Liver (tissue), 3 donors: Measurements from ENCODE around the gene FCHO2.

Experiments
- ATF3 ChIP-seq: IDR thresholded peaks from 2 replicates; pipeline ENCODE4 v1.6.1; 2016; ENCODE audit warnings: antibody characterized with exemption
- CTCF ChIP-seq: fragments of 150-350 bp; IDR thresholded peaks from 2 replicates; pipeline ENCODE4 v1.5.1; 2017; ENCODE audit warnings: improper control_type of control experiment, low read depth, low read length; ENCODE audit not compliant: missing input control
- FOXA1 ChIP-seq: IDR thresholded peaks from 2 replicates; pipeline ENCODE4 v1.6.1; 2016; ENCODE audit warnings: antibody characterized with exemption
- GABPA ChIP-seq, 2 donors: IDR thresholded peaks in 1 of 2; conservative IDR thresholded peaks in 1 of 2; 2 replicates each; pipeline ENCODE4 v1.6.1; 2016; ENCODE audit warnings: antibody characterized with exemption in 2 of 2, mild to moderate bottlenecking in 1 of 2, moderate library complexity in 1 of 2
- JUND ChIP-seq, 2 donors: IDR thresholded peaks; 2 replicates each; pipeline ENCODE4 v1.6.1; 2016; ENCODE audit warnings: antibody characterized with exemption in 2 of 2
- MAX ChIP-seq: IDR thresholded peaks from 2 replicates; pipeline ENCODE4 v1.6.1; 2016; ENCODE audit warnings: antibody characterized with exemption
- RAD21 ChIP-seq, 2 donors: IDR thresholded peaks; 2 replicates each; pipeline ENCODE4 v1.6.1; 2016; ENCODE audit warnings: antibody characterized with exemption in 2 of 2, mild to moderate bottlenecking in 2 of 2
- REST ChIP-seq: IDR thresholded peaks from 2 replicates; pipeline ENCODE4 v1.6.1; 2016; ENCODE audit warnings: antibody characterized with exemption, mild to moderate bottlenecking
- SP1 ChIP-seq: IDR thresholded peaks from 2 replicates; pipeline ENCODE4 v1.6.1; 2018; ENCODE audit warnings: antibody characterized with exemption, mild to moderate bottlenecking
- YY1 ChIP-seq: IDR thresholded peaks from 2 replicates; pipeline ENCODE4 v1.6.1; 2016; ENCODE audit warnings: antibody characterized with exemption, mild to moderate bottlenecking
- TF ChIP-seq, protein P1 (sequence below): IDR thresholded peaks from 2 replicates; pipeline ENCODE4 v1.6.1; 2016; ENCODE audit warnings: antibody characterized with exemption
- donor health status: healthy.
- donor health status: healthy.

DNA sequence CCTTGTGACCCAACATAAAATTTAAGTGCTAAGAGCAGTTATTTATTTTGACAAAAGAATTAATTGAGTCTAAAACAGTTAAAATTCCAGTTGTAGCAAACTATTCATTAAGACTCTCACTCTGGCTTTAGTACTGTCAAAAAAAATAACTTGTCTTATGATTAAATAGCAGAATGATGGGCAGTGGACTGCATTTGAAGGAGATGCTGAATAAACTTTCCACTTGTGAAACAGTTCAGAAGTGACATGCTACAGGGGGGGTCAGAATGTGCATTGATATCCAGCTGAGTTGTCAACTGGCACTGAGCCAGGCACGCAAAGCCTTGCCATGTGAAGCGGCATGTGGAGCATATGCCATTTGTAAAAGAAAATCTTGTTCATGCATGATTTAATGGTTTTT, 76.0 kb downstream of the FCHO2 start:
- TF ChIP-seq CTCF: no peak
- no peak for TF ChIP-seq RAD21 (IDR thresholded peaks at IDR 0.05)
- no peak for TF ChIP-seq MAX
- no peak for TF ChIP-seq FOXA1
- TF ChIP-seq JUND (IDR thresholded peaks at IDR 0.05): no peak
- no peak for TF ChIP-seq REST
- no peak for TF ChIP-seq SP1
- TF ChIP-seq, protein P1, sequence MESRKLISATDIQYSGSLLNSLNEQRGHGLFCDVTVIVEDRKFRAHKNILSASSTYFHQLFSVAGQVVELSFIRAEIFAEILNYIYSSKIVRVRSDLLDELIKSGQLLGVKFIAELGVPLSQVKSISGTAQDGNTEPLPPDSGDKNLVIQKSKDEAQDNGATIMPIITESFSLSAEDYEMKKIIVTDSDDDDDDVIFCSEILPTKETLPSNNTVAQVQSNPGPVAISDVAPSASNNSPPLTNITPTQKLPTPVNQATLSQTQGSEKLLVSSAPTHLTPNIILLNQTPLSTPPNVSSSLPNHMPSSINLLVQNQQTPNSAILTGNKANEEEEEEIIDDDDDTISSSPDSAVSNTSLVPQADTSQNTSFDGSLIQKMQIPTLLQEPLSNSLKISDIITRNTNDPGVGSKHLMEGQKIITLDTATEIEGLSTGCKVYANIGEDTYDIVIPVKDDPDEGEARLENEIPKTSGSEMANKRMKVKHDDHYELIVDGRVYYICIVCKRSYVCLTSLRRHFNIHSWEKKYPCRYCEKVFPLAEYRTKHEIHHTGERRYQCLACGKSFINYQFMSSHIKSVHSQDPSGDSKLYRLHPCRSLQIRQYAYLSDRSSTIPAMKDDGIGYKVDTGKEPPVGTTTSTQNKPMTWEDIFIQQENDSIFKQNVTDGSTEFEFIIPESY: no peak
- TF ChIP-seq GABPA (IDR thresholded peaks at IDR 0.05 in 1 of 2, conservative IDR thresholded peaks at IDR 0.05 in 1 of 2): no peak
- TF ChIP-seq ATF3: no peak
- no peak for TF ChIP-seq YY1
